ENCODE measurements around the gene DIAPH1. TPM values are rescaled to one million over a fixed set of nuclear protein-coding genes. Genes with fewer than 3 reads are reported as not detected.
A peak's percentile ranks its signal among the peaks of the same experiment; 100 is the strongest.

The DIAPH1 gene
- total and polyA plus RNA-seq, 8 donors: 48.1 to 137 (median 60.2) TPM

GRCh38 chr5:141515946-141516671, 102.7 kb downstream of the DIAPH1 start:
- intact Hi-C loops (cut with DNase I): no loop called here
- no peak for TF ChIP-seq CTCF (IDR thresholded peaks at IDR 0.05)
- Histone ChIP-seq H3K4me1 (peaks cover 19 to 89% of the 10 kb centered on the region in 2 donors), H3K4me3 (no peak overlapping the region), H3K36me3 (peaks cover 0 to 55% of the 10 kb centered on the region in 2 donors), H3K27ac (peak overlapping the region; percentile 83 to 87), H3K9me3 (no peaks in the 10 kb centered on the region), H3K27me3 (no peaks in the 10 kb centered on the region)
- no peak for ATAC-seq
- DNase-seq: no peak

- H3K27ac ChIP-seq: peak overlapping the region; percentile 83 to 87
- no peak for TF ChIP-seq CTCF (IDR thresholded peaks at IDR 0.05)
Observed at GRCh38 chr5:141515141-141515540, 103.7 kb downstream of the DIAPH1 start.

GRCh38 chr5:141514330-141515133, 104.3 kb downstream of the DIAPH1 start:
- no peaks in the 10 kb centered on the region for H3K9me3 ChIP-seq
- H3K4me1 ChIP-seq: peaks cover 21 to 80% of the 10 kb centered on the region in 2 donors
- TF ChIP-seq CTCF (IDR thresholded peaks at IDR 0.05): no peak
- peak overlapping the region; percentile 83 to 87 for H3K27ac ChIP-seq
- no peaks in the 10 kb centered on the region for H3K27me3 ChIP-seq
- peaks cover 0 to 64% of the 10 kb centered on the region in 2 donors for H3K36me3 ChIP-seq
- no peak for ATAC-seq
- intact Hi-C loops (cut with DNase I): no loop called here
- H3K4me3 ChIP-seq: peak overlapping the region in 1 of 2 donors; percentile 49
- DNase-seq: no peak

More at GRCh38 chr5:141515141-141515540, 103.7 kb downstream of the DIAPH1 start:
- intact Hi-C loops (cut with DNase I): no loop called here
- Histone ChIP-seq H3K4me1 (peaks cover 19 to 80% of the 10 kb centered on the region in 2 donors), H3K36me3 (peaks cover 0 to 64% of the 10 kb centered on the region in 2 donors), H3K4me3 (no peak overlapping the region), H3K27me3 (no peaks in the 10 kb centered on the region), H3K9me3 (no peaks in the 10 kb centered on the region)
- ATAC-seq: no peak
- DNase-seq: no peak

GRCh38 chr5:141513627-141514329, 105.0 kb downstream of the DIAPH1 start:
- intact Hi-C loops (cut with DNase I): no loop called here
- Histone ChIP-seq H3K36me3 (peaks cover 0 to 57% of the 10 kb centered on the region in 2 donors), H3K4me1 (peaks cover 25 to 81% of the 10 kb centered on the region in 2 donors)

More at GRCh38 chr5:141513627-141514329, 105.0 kb downstream of the DIAPH1 start:
- no peak for TF ChIP-seq CTCF (IDR thresholded peaks at IDR 0.05)
- peak; percentile 78 to 87 (median 84) for DNase-seq
- H3K4me3 ChIP-seq: peak overlapping the region; percentile 31 to 49
- H3K27me3 ChIP-seq: peaks cover 0 to 6% of the 10 kb centered on the region in 2 donors
- peak; percentile 57 for ATAC-seq
- H3K27ac ChIP-seq: peak overlapping the region; percentile 83 to 87
- H3K9me3 ChIP-seq: no peaks in the 10 kb centered on the region
